Stomach smooth muscle (tissue), 2 donors: ENCODE data around the gene SLC40A1.

Experiments
- H3K27ac ChIP-seq: one replicate; pipeline ENCODE4 v1.7.0; 2013; ENCODE audit warnings: mild to moderate bottlenecking, low read length, inconsistent platforms
- H3K27me3 ChIP-seq, 2 donors: one replicate each; pipeline ENCODE4 v1.7.0; 2013; ENCODE audit warnings: low read length in 2 of 2; ENCODE audit not compliant: insufficient read depth in 2 of 2, control insufficient read depth in 1 of 2
- H3K36me3 ChIP-seq, 2 donors: one replicate each; pipeline ENCODE4 v1.7.0; 2013; ENCODE audit warnings: low read length in 2 of 2; ENCODE audit not compliant: control insufficient read depth in 2 of 2, insufficient read depth in 2 of 2
- H3K4me1 ChIP-seq: one replicate; pipeline ENCODE4 v1.7.0; 2013; ENCODE audit warnings: low read length; ENCODE audit not compliant: control insufficient read depth, insufficient read depth
- H3K4me3 ChIP-seq, 2 donors: one replicate each; pipeline ENCODE4 v1.7.0; 2013; ENCODE audit warnings: low read length in 2 of 2
- H3K9ac ChIP-seq, 2 donors: one replicate each; pipeline ENCODE4 v1.7.0; 2013; ENCODE audit warnings: low read length in 2 of 2, mild to moderate bottlenecking in 1 of 2
- H3K9me3 ChIP-seq, 2 donors: one replicate each; pipeline ENCODE4 v1.7.0; 2013; ENCODE audit warnings: low read length in 2 of 2; ENCODE audit not compliant: control insufficient read depth in 2 of 2
- donor health status: healthy.
- donor health status: Pancreatic carcinoma.

Gene SLC40A1

DNA sequence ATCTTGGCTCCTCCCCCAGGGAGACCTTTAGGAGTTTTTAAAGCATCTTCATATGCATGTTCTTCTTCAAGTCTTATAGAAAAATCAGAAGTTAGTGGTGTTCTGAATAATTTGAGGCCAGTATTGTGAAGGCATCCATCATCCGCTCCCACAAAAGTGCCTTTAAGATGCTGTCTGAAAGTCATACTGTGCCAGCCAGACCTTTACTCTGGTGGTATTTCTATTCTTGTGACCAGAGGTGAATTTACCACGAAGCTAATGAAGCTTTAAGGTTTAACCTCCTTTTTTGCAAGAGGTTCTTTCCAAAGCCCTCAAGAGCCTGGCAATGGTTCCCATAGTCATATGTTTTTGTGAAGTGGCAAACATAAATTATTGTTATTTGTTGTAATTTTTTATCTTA, 54.3 kb downstream of the SLC40A1 start:
- Histone ChIP-seq H3K9me3 (no peaks in the 10 kb centered on the region), H3K36me3 (no peaks in the 10 kb centered on the region), H3K9ac (no peak overlapping the region), H3K4me3 (no peak overlapping the region), H3K27me3 (no peaks in the 10 kb centered on the region), H3K4me1 (peaks cover 3% of the 10 kb centered on the region), H3K27ac (no peak overlapping the region)

DNA sequence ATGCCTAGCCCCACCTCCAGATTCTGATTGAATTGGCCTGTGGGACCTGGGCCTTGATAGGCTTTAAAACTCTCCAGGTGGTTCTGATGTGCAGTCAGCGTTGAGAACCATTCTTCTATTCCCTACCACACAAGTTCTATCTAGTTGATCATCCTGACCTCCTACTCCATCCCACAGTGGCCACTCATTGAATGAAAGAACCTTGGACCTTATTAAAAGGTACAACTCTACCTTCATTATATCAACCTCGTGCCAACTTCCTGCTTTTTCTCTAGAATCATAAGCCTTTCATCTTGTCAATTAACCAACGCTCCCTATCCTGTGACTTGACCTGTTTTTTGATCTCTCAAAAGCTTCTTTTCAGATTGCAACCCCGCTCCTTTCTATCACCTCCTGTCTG, 55.8 kb downstream of the SLC40A1 start:
- Histone ChIP-seq H3K36me3 (no peaks in the 10 kb centered on the region), H3K4me1 (peaks cover 3% of the 10 kb centered on the region), H3K9ac (no peak overlapping the region), H3K9me3 (no peaks in the 10 kb centered on the region), H3K4me3 (no peak overlapping the region), H3K27me3 (no peaks in the 10 kb centered on the region), H3K27ac (no peak overlapping the region)

DNA sequence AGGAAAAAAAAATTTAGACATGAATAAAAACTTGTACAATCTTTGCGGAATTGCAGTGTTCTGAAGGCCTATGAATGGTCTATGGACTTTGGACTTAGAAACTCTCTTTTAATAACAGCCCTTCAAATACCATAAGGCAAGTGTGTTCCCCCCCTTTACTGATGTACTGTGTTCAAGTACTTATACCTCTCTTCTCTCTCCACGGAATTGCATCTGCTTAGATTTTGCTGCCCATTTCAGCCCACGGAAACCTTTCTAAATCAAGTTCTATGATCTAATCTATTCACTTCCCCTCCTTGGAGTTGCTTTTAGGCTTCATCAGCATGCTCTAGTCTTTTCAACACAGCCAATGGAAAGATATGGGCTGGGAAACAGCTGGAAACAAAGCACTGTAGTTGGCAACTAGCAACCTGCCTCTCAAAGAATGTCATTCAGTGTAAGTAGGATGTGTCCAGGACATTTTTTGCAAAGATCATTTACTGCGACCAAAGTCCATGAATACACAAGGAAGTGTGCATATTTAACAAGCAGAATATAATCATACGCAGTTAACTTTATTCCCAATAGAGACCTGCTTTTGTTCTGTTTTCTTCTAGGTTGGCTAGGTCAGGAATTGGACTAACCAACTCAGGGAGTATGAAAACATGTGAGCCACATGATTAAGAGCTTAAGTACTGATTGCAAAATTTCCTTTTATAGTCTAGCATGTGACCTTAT, 58.0 kb downstream of the SLC40A1 start:
- Histone ChIP-seq H3K27me3 (no peaks in the 10 kb centered on the region), H3K36me3 (no peaks in the 10 kb centered on the region), H3K9me3 (no peaks in the 10 kb centered on the region), H3K9ac (no peak overlapping the region), H3K4me3 (no peak overlapping the region), H3K4me1 (peaks cover 3% of the 10 kb centered on the region), H3K27ac (no peak overlapping the region)

DNA sequence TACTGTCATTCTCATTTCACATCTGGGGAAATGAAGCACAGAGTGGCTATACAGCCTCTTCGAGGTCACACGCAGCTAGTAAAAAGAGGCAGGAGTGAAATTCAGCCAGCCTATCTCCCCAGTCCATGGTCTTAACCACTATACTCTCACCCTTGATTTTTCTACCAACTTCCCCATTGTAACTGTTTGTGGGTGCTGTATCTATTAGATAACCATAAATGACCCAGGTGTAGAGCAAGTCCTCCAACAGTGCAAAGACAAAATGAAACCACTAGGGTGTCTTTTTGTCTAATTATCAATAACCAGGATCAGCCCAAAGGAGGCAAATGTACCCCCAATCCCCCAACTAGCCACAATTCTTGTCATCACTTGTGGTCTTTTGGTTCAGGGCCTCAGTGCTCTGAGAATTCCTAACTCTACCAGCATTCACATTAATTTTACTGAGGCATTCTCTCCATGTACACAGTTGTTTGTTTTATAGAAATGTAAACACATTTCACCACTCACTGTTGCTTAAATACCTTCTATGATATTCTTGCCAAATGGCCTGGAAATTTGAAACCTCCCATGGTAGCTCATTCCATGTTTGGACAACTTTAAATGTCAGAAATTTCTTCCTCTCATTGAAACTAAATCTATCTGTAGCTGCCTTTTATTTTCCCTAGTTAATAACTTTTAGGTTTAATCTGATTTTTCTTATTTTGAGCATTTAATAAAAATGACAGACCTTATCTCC, 58.7 kb downstream of the SLC40A1 start:
- Histone ChIP-seq H3K27ac (no peak overlapping the region), H3K9ac (no peak overlapping the region), H3K4me1 (no peaks in the 10 kb centered on the region), H3K4me3 (no peak overlapping the region), H3K27me3 (no peaks in the 10 kb centered on the region), H3K36me3 (no peaks in the 10 kb centered on the region), H3K9me3 (no peaks in the 10 kb centered on the region)

DNA sequence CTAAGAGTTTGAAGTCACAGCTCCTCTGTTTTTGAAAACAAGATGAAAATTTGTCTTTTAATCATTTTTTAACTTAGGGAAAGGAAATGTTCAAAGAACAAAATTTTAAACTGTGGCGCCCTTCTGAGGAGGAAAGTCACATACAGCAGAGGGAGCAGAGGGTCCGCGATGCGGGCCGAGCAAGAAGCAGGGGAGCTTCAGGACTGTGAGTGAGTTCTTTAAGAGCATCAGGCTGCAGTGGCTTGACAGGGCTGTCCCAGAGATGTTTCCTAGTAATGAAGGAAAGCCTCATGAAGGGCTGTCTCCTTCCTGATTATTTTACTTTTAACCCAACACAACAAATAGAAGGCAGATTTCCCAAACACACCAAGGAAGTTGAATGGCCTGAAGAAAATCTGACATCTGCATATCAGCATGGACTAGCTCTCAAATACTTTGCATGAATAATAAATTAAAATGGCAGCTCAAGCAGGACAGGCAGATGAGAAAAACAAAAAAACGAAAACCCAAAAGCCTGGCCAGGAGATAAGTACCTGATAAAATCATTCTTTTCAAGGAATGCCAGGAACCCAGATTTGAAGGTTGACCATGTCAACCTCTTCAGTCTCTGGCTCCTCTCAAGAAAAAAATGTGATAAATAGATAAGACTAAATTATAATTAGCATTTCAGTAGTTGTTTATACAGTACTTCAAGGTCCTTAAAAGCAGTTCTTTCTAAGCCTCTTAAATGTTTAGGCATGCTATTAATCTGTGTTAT, 60.8 kb downstream of the SLC40A1 start:
- Histone ChIP-seq H3K27me3 (no peaks in the 10 kb centered on the region), H3K4me1 (peaks cover 3% of the 10 kb centered on the region), H3K36me3 (no peaks in the 10 kb centered on the region), H3K9me3 (no peaks in the 10 kb centered on the region), H3K27ac (no peak overlapping the region), H3K9ac (no peak overlapping the region), H3K4me3 (no peak overlapping the region)

DNA sequence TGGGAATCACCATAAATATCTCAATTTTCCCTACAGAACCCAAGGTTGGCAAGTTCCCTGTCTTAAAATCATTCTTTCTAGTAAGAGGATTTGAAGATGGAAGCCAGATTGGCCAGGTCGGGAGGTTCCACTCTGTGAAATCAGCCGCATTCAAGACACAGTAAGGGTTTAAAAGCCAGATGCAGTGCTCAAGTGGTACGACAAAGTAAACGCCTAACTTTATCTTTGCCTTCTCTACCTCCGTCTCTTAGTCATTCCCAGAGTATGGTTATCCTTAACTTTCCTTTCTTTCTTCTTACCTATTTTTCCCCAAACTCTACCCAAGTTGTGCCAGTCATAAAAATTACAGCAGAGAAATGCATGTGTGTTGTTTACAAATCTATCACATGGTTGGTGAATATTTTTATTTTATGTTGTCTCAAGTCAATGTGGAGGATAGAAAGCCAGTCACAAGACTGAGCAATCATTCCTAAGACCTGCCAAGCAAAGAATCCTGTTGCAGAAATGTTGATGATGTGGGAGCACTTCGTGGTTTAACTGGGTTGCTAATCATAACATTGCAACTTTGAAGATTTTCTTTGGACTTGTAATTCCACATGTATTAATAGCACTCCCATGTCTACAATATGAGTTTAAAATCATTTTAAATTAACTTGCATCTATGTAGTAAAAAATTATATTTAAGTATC, 62.6 kb downstream of the SLC40A1 start:
- peaks cover 3% of the 10 kb centered on the region for H3K4me1 ChIP-seq
- H3K27me3 ChIP-seq = no peaks in the 10 kb centered on the region
- no peaks in the 10 kb centered on the region for H3K9me3 ChIP-seq
- no peak overlapping the region for H3K9ac ChIP-seq
- H3K36me3 ChIP-seq = no peaks in the 10 kb centered on the region
- no peak overlapping the region for H3K4me3 ChIP-seq
- H3K27ac ChIP-seq = no peak overlapping the region

DNA sequence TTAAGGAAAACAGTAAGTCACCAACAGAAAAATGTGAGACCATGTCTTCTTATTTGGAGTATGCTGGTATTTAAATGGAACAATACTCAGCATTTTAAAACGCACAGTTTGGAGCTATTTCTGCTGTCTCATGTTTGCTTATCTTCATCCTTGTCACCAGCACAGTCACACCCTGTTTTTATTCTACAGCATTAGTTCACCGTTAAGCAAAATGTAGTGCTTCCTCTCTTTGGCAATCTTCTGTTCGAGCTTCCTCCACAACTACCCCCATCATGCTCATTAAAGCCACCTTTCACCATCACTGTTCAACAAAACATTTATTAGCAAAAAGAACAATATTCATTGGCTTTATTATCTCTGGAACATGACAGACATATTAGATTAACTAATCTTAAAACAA, 64.0 kb downstream of the SLC40A1 start:
- H3K9me3 ChIP-seq = no peaks in the 10 kb centered on the region
- peaks cover 3% of the 10 kb centered on the region for H3K4me1 ChIP-seq
- H3K27ac ChIP-seq = no peak overlapping the region
- H3K27me3 ChIP-seq = no peaks in the 10 kb centered on the region
- H3K36me3 ChIP-seq = no peaks in the 10 kb centered on the region
- H3K4me3 ChIP-seq = no peak overlapping the region
- no peak overlapping the region for H3K9ac ChIP-seq

DNA sequence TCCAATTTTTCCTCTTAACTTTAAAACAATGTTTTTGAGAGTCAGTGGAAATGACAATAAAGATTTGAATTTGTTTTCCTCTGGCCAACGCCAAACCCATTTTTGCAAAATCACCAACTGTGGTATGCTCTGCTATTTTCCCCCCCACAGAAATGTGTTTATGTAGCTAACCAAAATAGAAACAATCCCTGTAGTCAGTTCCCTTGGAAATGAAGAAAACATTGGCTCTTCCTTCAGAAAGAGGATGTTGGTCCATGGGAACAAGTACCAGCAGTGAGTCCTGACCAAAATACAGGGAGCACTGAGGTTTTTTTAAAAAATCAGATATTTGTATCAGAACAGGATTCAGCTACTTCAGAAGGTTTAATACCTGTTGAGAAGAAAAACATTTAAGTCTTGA, 65.3 kb downstream of the SLC40A1 start:
- Histone ChIP-seq H3K9ac (no peak overlapping the region), H3K27me3 (no peaks in the 10 kb centered on the region), H3K4me3 (no peak overlapping the region), H3K9me3 (no peaks in the 10 kb centered on the region), H3K36me3 (no peaks in the 10 kb centered on the region), H3K4me1 (peaks cover 3% of the 10 kb centered on the region), H3K27ac (no peak overlapping the region)

DNA sequence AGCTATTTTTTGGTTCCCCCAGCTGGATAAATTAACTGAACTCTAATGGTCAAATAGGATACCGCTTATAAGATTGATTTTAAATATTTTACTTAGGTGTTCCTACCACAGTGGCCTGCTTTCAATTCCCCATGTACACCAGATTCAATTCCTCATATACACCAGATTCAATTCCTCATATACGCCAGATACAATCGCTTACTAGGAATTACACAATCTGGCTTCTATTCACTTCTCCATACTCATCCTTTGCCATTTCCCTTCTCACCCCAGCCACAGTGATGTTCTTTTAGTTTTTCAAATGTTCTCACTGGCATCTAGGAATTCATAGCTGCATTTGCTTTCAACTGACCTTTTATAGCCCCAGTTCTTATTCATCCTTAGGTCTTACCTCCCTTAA, 66.5 kb downstream of the SLC40A1 start:
- Histone ChIP-seq H3K27ac (no peak overlapping the region), H3K4me1 (peaks cover 3% of the 10 kb centered on the region), H3K27me3 (no peaks in the 10 kb centered on the region), H3K36me3 (no peaks in the 10 kb centered on the region), H3K9me3 (no peaks in the 10 kb centered on the region), H3K4me3 (no peak overlapping the region), H3K9ac (no peak overlapping the region)

DNA sequence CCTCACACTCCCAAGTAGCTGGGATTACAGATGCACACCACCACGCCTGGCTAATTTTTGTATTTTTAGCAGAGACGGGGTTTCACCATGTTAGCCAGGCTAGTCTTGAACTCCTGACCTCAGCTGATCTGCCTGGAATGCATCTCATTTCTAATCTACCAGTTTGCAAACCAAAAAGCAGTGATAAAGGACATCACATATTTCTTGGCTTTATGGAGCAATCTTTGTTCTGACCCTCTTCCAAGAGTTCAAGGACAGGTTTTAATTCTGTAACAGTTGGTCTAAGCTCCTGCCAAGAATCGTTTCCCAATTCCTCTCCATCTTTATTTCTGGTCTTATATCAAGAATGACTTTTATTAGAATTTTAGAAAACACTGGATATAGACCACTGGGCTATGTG, 67.7 kb downstream of the SLC40A1 start:
- no peaks in the 10 kb centered on the region for H3K9me3 ChIP-seq
- H3K4me3 ChIP-seq = no peak overlapping the region
- peaks cover 3% of the 10 kb centered on the region for H3K4me1 ChIP-seq
- no peak overlapping the region for H3K9ac ChIP-seq
- H3K27me3 ChIP-seq = no peaks in the 10 kb centered on the region
- no peaks in the 10 kb centered on the region for H3K36me3 ChIP-seq
- no peak overlapping the region for H3K27ac ChIP-seq
